AG09309 (cell line): Measurements from ENCODE around the gene SLC17A5.
A peak's percentile ranks its signal among the peaks of the same experiment; 100 is the strongest.

Experiments used
- DNase-seq: peaks from one replicate; pipeline ENCODE4 v3.0.0-alpha.2; 2010; ENCODE audit warnings: low read depth
- H3K4me3 ChIP-seq: 2 replicates; pipeline ENCODE4 v1.5.1; 2011; ENCODE audit warnings: mild to moderate bottlenecking, low read depth, low read length, moderate library complexity; ENCODE audit not compliant: control insufficient read depth
- TF ChIP-seq, protein P1 (sequence below): IDR thresholded peaks from 2 replicates; pipeline ENCODE4 v1.5.1; 2011; ENCODE audit warnings: mild to moderate bottlenecking, low read depth, low read length, inconsistent platforms; ENCODE audit not compliant: insufficient read depth, control insufficient read depth; ENCODE audit errors: missing control alignments

Gene SLC17A5, protein sequence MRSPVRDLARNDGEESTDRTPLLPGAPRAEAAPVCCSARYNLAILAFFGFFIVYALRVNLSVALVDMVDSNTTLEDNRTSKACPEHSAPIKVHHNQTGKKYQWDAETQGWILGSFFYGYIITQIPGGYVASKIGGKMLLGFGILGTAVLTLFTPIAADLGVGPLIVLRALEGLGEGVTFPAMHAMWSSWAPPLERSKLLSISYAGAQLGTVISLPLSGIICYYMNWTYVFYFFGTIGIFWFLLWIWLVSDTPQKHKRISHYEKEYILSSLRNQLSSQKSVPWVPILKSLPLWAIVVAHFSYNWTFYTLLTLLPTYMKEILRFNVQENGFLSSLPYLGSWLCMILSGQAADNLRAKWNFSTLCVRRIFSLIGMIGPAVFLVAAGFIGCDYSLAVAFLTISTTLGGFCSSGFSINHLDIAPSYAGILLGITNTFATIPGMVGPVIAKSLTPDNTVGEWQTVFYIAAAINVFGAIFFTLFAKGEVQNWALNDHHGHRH

GRCh38 chr6:73653571-73654424 lies at the start of gene SLC17A5:
TSS of gene SLC17A5 (minus strand) at chr6:73653992. CDS start at chr6:73653886, 106 bp downstream.
- H3K4me3 ChIP-seq: peak within 1 kb of the TSS; percentile 98
- DNase-seq: peak; percentile 57
- TF ChIP-seq, protein P1, sequence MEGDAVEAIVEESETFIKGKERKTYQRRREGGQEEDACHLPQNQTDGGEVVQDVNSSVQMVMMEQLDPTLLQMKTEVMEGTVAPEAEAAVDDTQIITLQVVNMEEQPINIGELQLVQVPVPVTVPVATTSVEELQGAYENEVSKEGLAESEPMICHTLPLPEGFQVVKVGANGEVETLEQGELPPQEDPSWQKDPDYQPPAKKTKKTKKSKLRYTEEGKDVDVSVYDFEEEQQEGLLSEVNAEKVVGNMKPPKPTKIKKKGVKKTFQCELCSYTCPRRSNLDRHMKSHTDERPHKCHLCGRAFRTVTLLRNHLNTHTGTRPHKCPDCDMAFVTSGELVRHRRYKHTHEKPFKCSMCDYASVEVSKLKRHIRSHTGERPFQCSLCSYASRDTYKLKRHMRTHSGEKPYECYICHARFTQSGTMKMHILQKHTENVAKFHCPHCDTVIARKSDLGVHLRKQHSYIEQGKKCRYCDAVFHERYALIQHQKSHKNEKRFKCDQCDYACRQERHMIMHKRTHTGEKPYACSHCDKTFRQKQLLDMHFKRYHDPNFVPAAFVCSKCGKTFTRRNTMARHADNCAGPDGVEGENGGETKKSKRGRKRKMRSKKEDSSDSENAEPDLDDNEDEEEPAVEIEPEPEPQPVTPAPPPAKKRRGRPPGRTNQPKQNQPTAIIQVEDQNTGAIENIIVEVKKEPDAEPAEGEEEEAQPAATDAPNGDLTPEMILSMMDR: no peak

DNA sequence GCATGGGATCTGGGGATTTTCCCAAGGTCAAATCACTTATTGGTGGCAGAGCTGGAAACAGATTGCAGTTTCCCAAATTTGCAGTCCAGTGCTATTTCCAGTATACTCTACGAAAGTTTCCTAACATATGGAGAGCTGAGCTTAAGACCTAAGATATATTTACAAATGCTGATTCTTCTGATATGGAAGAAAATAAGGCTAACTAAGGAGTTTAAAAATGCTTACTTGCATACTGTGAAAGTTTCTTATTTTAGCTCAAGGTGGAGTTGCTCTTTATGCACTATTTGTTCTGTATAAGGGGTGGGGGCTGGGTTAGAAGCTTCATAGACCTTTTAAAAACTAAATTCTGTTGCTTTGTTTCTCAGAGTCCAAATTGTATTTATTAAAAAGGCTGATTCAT lies 49.7 kb upstream of the SLC17A5 start:
- TF ChIP-seq, protein P1: no peak
- no peak for DNase-seq
- no peak overlapping the region for H3K4me3 ChIP-seq

DNA sequence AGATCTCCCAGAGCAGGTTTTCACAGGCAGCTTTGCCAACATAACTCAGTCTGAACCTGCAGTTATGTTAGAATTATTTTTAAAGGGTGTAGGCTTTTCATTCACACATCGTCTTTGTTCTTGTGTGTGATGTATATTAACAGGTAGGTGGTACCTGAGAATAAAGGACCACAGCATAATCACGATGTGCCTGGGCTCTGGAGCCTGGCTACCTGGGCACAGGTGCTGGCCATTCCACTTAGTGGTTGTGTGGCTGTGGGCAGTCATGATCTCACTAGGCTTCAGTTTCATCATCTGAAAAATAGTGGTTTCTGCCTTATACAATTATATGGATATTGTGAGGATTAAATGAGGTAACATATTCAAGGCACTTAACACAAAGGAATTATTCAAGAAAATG lies 48.7 kb upstream of the SLC17A5 start:
- no peak overlapping the region for H3K4me3 ChIP-seq
- TF ChIP-seq, protein P1: no peak
- no peak for DNase-seq

GRCh38 chr6:73699676-73700459 lies 46.1 kb upstream of the SLC17A5 start:
- no peak overlapping the region for H3K4me3 ChIP-seq
- TF ChIP-seq, protein P1: no peak
- DNase-seq: no peak

DNA sequence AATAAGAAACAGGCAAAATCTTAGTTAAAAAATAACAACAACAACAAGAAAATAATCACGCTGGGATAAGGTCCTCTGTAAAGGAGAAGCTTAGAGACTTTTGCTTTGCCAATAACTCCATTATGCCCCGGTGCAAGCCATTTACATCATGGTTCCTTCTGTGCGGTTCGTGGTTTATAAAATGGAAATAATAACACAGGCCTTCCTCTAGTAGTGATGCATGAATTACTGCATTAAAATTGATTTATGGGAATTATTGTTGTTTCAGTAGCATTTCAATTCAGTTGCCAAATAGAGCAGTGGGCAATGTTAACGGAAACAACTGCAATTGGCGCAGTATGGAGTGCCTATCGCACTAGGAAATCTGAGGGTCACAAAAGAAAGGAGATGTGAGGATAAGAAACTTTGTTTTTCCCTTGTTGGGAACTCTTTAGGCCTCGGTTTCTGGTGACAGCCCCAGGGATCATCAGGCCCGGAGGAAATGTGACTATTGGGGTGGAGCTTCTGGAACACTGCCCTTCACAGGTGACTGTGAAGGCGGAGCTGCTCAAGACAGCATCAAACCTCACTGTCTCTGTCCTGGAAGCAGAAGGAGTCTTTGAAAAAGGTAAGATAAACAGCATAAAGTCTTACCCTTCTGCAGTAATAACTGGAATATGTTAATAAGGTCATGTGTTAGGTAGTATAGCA lies 43.3 kb upstream of the SLC17A5 start:
- peak overlapping the region; percentile 66 for H3K4me3 ChIP-seq
- TF ChIP-seq, protein P1: no peak
- DNase-seq: no peak
